Neuron (in vitro differentiated cells): ENCODE measurements around the gene C1orf159.
"Not testable (repeated sequence)": the region's sequence is repeated elsewhere in the genome, so short reads cannot be mapped to it uniquely, and the experiment has no call there.

Experiments
- H2AFZ ChIP-seq: one replicate; pipeline ENCODE4 v1.6.1; 2013; ENCODE audit warnings: low read depth, mild to moderate bottlenecking, inconsistent platforms, low read length, moderate library complexity
- H3K27me3 ChIP-seq: one replicate; pipeline ENCODE4 v1.6.1; 2013; ENCODE audit warnings: low read length; ENCODE audit not compliant: insufficient read depth
- H3K36me3 ChIP-seq: one replicate; pipeline ENCODE4 v1.6.1; 2013; ENCODE audit warnings: low read length; ENCODE audit not compliant: insufficient read depth
- H3K4me1 ChIP-seq: one replicate; pipeline ENCODE4 v1.6.1; 2013; ENCODE audit warnings: low read length; ENCODE audit not compliant: insufficient read depth
- H3K4me3 ChIP-seq: 2 replicates; pipeline ENCODE4 v1.5.1; 2013; ENCODE audit warnings: mild to moderate bottlenecking, low read length, moderate library complexity
- H3K9me3 ChIP-seq: one replicate; pipeline ENCODE4 v1.6.1; 2013; ENCODE audit warnings: low read length

C1orf159 gene

GRCh38 chr1:1144843-1145546, 29.1 kb upstream of the C1orf159 start:
- H3K27me3 ChIP-seq, result peaks cover 9% of the 10 kb centered on the region

GRCh38 chr1:1144122-1144842, 28.4 kb upstream of the C1orf159 start:
- H3K9me3 ChIP-seq, result peaks cover 4% of the 10 kb centered on the region
- H3K27me3 ChIP-seq, result peaks cover 9% of the 10 kb centered on the region
- H2AFZ ChIP-seq, result no peak overlapping the region

More at GRCh38 chr1:1144843-1145546, 29.1 kb upstream of the C1orf159 start:
- Histone ChIP-seq H2AFZ (no peak overlapping the region), H3K4me1 (peaks cover 4% of the 10 kb centered on the region), H3K4me3 (no peak overlapping the region), H3K9me3 (peaks cover 4% of the 10 kb centered on the region), H3K36me3 (no peaks in the 10 kb centered on the region)

GRCh38 chr1:1143636-1144035, 27.7 kb upstream of the C1orf159 start:
- Histone ChIP-seq H3K4me3 (no peak overlapping the region), H3K9me3 (peaks cover 4% of the 10 kb centered on the region), H3K36me3 (no peaks in the 10 kb centered on the region), H3K27me3 (peaks cover 9% of the 10 kb centered on the region), H3K4me1 (peaks cover 4% of the 10 kb centered on the region), H2AFZ (no peak overlapping the region)

More at GRCh38 chr1:1144122-1144842, 28.4 kb upstream of the C1orf159 start:
- peaks cover 4% of the 10 kb centered on the region for H3K4me1 ChIP-seq
- no peaks in the 10 kb centered on the region for H3K36me3 ChIP-seq
- H3K4me3 ChIP-seq, result no peak overlapping the region

GRCh38 chr1:1142844-1143243, 27.0 kb upstream of the C1orf159 start:
- peaks cover 4% of the 10 kb centered on the region for H3K4me1 ChIP-seq
- H2AFZ ChIP-seq, result no peak overlapping the region
- peaks cover 14% of the 10 kb centered on the region for H3K27me3 ChIP-seq
- no peak overlapping the region for H3K4me3 ChIP-seq
- H3K9me3 ChIP-seq, result no peaks in the 10 kb centered on the region
- H3K36me3 ChIP-seq, result no peaks in the 10 kb centered on the region

- peaks cover 18% of the 10 kb centered on the region for H3K27me3 ChIP-seq
- H3K4me1 ChIP-seq, H3K36me3 ChIP-seq, H2AFZ ChIP-seq, H3K9me3 ChIP-seq, H3K4me3 ChIP-seq: not testable (repeated sequence)
These were observed 26.5 kb upstream of the C1orf159 start for GRCh38 chr1:1142352-1142751.

- H3K4me3 ChIP-seq, result no peak overlapping the region
- peaks cover 22% of the 10 kb centered on the region for H3K27me3 ChIP-seq
- H2AFZ ChIP-seq, result no peak overlapping the region
- peaks cover 4% of the 10 kb centered on the region for H3K4me1 ChIP-seq
- no peaks in the 10 kb centered on the region for H3K36me3 ChIP-seq
- no peaks in the 10 kb centered on the region for H3K9me3 ChIP-seq
These were observed 26.0 kb upstream of the C1orf159 start for GRCh38 chr1:1141911-1142250.

- H3K4me3 ChIP-seq, result no peak overlapping the region
- peaks cover 6% of the 10 kb centered on the region for H3K4me1 ChIP-seq
- H2AFZ ChIP-seq, result no peak overlapping the region
- H3K36me3 ChIP-seq, result no peaks in the 10 kb centered on the region
- no peaks in the 10 kb centered on the region for H3K9me3 ChIP-seq
- peaks cover 26% of the 10 kb centered on the region for H3K27me3 ChIP-seq
These were observed 25.5 kb upstream of the C1orf159 start for GRCh38 chr1:1141244-1141910.

- no peaks in the 10 kb centered on the region for H3K9me3 ChIP-seq
- H3K4me3 ChIP-seq, result no peak overlapping the region
- H3K36me3 ChIP-seq, result no peaks in the 10 kb centered on the region
- H3K4me1 ChIP-seq, result peaks cover 14% of the 10 kb centered on the region
- H3K27me3 ChIP-seq, result peaks cover 26% of the 10 kb centered on the region
- H2AFZ ChIP-seq, result no peak overlapping the region
These were observed 24.8 kb upstream of the C1orf159 start for GRCh38 chr1:1140673-1141072.

- no peak overlapping the region for H3K4me3 ChIP-seq
- no peak overlapping the region for H2AFZ ChIP-seq
- H3K9me3 ChIP-seq, result peaks cover 3% of the 10 kb centered on the region
- peaks cover 18% of the 10 kb centered on the region for H3K27me3 ChIP-seq
- H3K4me1 ChIP-seq, result peaks cover 13% of the 10 kb centered on the region
- no peaks in the 10 kb centered on the region for H3K36me3 ChIP-seq
These were observed 21.6 kb upstream of the C1orf159 start for GRCh38 chr1:1137256-1138045.

- H3K4me3 ChIP-seq, result no peak overlapping the region
- no peaks in the 10 kb centered on the region for H3K36me3 ChIP-seq
- H3K4me1 ChIP-seq, result peaks cover 13% of the 10 kb centered on the region
- peaks cover 16% of the 10 kb centered on the region for H3K27me3 ChIP-seq
- no peak overlapping the region for H2AFZ ChIP-seq
- peaks cover 3% of the 10 kb centered on the region for H3K9me3 ChIP-seq
These were observed 20.8 kb upstream of the C1orf159 start for GRCh38 chr1:1136547-1137230.

- Histone ChIP-seq H3K9me3 (peaks cover 3% of the 10 kb centered on the region), H3K36me3 (no peaks in the 10 kb centered on the region), H3K4me3 (no peak overlapping the region), H2AFZ (no peak overlapping the region), H3K27me3 (peaks cover 16% of the 10 kb centered on the region), H3K4me1 (peaks cover 13% of the 10 kb centered on the region)
These were observed 19.6 kb upstream of the C1orf159 start for GRCh38 chr1:1135339-1136136.
